Bronchial epithelial cell (primary cell): ENCODE measurements around the gene POMC. TPM values are rescaled to one million over a fixed set of nuclear protein-coding genes. Genes with fewer than 3 reads are reported as not detected.
"Not testable (repeated sequence)": the region's sequence is repeated elsewhere in the genome, so short reads cannot be mapped to it uniquely, and the experiment has no call there.

Source experiments
- DNase-seq: peaks from one replicate; pipeline ENCODE4 v3.0.0-alpha.2; 2010; ENCODE audit warnings: low read depth
- FAIRE-seq: peaks from 2 replicates; lab custom pipeline; 2011; peaks lifted over from hg19 to GRCh38; lab: Jason Lieb, UNC
- H3K27me3 ChIP-seq: 2 replicates; pipeline ENCODE4 v1.5.1; 2011; ENCODE audit warnings: low read length; ENCODE audit not compliant: control insufficient read depth, insufficient read depth
- H3K36me3 ChIP-seq: 2 replicates; pipeline ENCODE4 v1.5.1; 2011; ENCODE audit warnings: low read length; ENCODE audit not compliant: control insufficient read depth, insufficient read depth
- H3K4me3 ChIP-seq: 2 replicates; pipeline ENCODE4 v1.5.1; 2011; ENCODE audit warnings: mild to moderate bottlenecking, low read depth, low read length, control low read depth
- CTCF ChIP-seq: IDR thresholded peaks from 2 replicates; pipeline ENCODE4 v1.5.1; 2011; ENCODE audit warnings: mild to moderate bottlenecking, moderate library complexity, low read length, control low read depth, inconsistent platforms; ENCODE audit not compliant: insufficient read depth, severe bottlenecking
- total RNA-seq: library from RNA; depleted of rRNA; stranded (reverse); fragments of >200 nt; gene quantifications from 2 replicates; pipeline ENCODE4 v1.2.1, GENCODE V29; 2014

The POMC gene
- total RNA-seq, 1 donor from 2014 or later = 0.26 TPM

DNA sequence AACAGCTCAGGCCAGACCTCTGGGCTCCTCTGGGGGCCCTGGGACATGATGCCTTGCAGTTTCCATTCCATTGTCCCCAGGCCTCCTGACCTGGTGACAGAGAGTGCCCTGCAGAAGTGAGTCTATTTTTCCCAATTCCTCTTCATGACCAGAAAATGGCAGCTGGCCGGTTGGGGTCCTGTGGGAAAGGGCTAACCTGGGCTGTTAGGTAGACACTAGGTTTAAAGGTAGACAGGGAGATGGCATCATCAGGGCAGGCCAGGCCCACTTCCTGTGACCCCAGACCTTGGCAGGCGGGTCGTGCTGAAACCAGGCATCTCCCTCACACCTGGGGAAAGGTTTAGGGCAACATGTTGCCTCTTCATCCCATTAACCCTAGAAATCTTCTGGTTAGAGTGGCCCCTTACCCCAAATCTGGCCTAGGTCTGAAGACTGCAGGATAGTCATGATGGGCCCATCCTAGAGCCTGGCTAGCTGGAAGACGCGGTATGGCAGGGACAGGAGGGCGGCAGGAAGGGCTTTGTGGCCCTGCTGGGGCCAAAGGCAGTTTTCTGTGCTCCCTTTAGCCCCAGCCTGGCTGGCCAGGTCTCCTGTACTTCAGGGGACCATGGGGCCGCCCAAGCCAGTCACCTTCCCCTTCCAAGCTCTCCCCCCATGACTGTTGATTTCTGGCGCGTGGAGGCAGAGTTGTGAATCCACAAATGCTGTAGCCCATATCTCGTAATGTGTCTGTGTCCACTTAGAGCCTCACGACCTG lies 10.1 kb downstream of the POMC start:
- DNase-seq (no peak), FAIRE-seq (no peak)
- peaks cover 3% of the 10 kb centered on the region for H3K27me3 ChIP-seq
- H3K4me3 ChIP-seq = no peak overlapping the region
- no peak for TF ChIP-seq CTCF
- no peaks in the 10 kb centered on the region for H3K36me3 ChIP-seq

GRCh38 chr2:25155401-25155800 lies 13.0 kb downstream of the POMC start:
- DNase-seq (no peak), FAIRE-seq (no peak)
- Histone ChIP-seq H3K4me3 (no peak overlapping the region), H3K36me3 (no peaks in the 10 kb centered on the region), H3K27me3 (peaks cover 3% of the 10 kb centered on the region)
- no peak for TF ChIP-seq CTCF

DNA sequence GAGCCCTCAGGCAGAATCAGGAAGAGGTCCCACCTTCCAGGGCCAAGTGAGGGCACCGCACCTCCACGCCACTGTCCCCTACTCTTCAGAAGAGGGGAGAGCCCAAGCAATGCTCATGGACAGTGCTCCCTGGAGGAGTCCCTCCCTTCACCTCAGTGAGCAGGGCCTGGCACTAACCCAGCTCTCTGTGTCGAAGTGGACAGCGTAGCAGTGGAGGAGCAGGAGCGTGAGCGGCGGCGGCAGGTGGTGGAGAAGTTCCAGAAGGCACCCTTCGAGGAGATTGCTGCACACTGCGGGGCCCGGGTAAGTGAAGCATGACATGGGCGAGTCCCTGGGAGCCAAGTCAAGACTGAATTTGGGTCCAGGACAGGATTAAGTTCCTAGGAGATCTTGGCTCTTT lies 16.7 kb downstream of the POMC start:
- H3K27me3 ChIP-seq = peaks cover 3% of the 10 kb centered on the region
- DNase-seq (no peak), FAIRE-seq (no peak)
- no peaks in the 10 kb centered on the region for H3K36me3 ChIP-seq
- H3K4me3 ChIP-seq = no peak overlapping the region
- no peak for TF ChIP-seq CTCF

- not testable (repeated sequence) for H3K4me3 ChIP-seq, FAIRE-seq, DNase-seq, H3K27me3 ChIP-seq, H3K36me3 ChIP-seq
Measured at GRCh38 chr2:25150993-25151392, 17.4 kb downstream of the POMC start.

GRCh38 chr2:25149646-25150045 lies 18.7 kb downstream of the POMC start:
- no peak for TF ChIP-seq CTCF
- Histone ChIP-seq H3K36me3 (no peaks in the 10 kb centered on the region), H3K4me3 (no peak overlapping the region), H3K27me3 (no peaks in the 10 kb centered on the region)
- no peak for DNase-seq
- no peak for FAIRE-seq

- TF ChIP-seq CTCF = no peak
- Histone ChIP-seq H3K36me3 (no peaks in the 10 kb centered on the region), H3K27me3 (no peaks in the 10 kb centered on the region), H3K4me3 (no peak overlapping the region)
- DNase-seq = no peak
- FAIRE-seq = no peak
Measured at GRCh38 chr2:25146896-25147295, 21.5 kb downstream of the POMC start.
